Breast epithelium (tissue), 3 donors: Measurements from ENCODE around the gene IMPA2.

Experiments
- POLR2AphosphoS5 ChIP-seq, 3 donors: sonication (generic); formaldehyde crosslinking; IDR thresholded peaks; one replicate each; pipeline ENCODE4 v1.6.1; 2017; ENCODE audit warnings: antibody characterized with exemption in 3 of 3
- TF ChIP-seq, protein P1 (sequence below), 3 donors: fragments of 450-650 bp; IDR thresholded peaks; one replicate each; pipeline ENCODE4 v1.5.1; 2016 to 2017; ENCODE audit warnings: antibody characterized with exemption in 3 of 3, mild to moderate bottlenecking in 3 of 3, moderate library complexity in 3 of 3

DNA sequence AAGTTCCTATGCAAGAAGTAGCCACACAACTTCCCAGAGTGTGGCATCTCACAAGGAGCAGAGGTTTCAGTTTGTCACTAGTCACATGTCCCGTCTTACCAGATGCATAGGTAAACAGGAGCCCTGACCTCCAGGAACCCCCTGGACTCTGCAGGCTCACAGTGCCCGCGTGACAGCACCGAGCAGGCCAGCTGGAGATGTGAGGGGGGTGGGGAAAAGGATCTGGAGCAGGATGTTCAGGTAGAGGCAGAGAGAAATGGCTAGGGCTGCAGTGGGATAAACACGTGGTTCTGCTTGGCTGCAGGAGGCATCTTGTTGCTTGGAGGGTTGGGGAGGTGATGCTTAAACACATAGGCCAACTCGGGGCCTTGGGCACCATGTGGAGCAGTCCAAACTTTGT lies 54.2 kb downstream of the IMPA2 start:
- TF ChIP-seq POLR2AphosphoS5 (IDR thresholded peaks at IDR 0.05): no peak
- TF ChIP-seq, protein P1, sequence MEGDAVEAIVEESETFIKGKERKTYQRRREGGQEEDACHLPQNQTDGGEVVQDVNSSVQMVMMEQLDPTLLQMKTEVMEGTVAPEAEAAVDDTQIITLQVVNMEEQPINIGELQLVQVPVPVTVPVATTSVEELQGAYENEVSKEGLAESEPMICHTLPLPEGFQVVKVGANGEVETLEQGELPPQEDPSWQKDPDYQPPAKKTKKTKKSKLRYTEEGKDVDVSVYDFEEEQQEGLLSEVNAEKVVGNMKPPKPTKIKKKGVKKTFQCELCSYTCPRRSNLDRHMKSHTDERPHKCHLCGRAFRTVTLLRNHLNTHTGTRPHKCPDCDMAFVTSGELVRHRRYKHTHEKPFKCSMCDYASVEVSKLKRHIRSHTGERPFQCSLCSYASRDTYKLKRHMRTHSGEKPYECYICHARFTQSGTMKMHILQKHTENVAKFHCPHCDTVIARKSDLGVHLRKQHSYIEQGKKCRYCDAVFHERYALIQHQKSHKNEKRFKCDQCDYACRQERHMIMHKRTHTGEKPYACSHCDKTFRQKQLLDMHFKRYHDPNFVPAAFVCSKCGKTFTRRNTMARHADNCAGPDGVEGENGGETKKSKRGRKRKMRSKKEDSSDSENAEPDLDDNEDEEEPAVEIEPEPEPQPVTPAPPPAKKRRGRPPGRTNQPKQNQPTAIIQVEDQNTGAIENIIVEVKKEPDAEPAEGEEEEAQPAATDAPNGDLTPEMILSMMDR (IDR thresholded peaks at IDR 0.05): no peak
